ENCODE results near the gene HLA-G. TPM values are rescaled to one million over a fixed set of nuclear protein-coding genes. Genes with fewer than 3 reads are reported as not detected.

Gene HLA-G
- total RNA-seq, 1 donor from 2014 or later = not detected

- Mint-ChIP-seq H3K4me3 (no peak overlapping the region), H3K27ac (no peak overlapping the region), H3K27me3 (ENCODE audit: insufficient read depth, low read depth) (no peaks in the 10 kb centered on the region), H3K36me3 (no peaks in the 10 kb centered on the region), H3K9me3 (no peaks in the 10 kb centered on the region), H3K4me1 (no peaks in the 10 kb centered on the region)
- no peaks in the 10 kb centered on the region for H3K79me2 ChIP-seq (ENCODE audit: low read depth)
- H3F3A ChIP-seq (ENCODE audit: low read depth) = no peaks in the 10 kb centered on the region
- H3K36me3 ChIP-seq = no peaks in the 10 kb centered on the region
- no peak for DNase-seq (ENCODE audit: low spot score)
- no peaks in the 10 kb centered on the region for H3K4me1 ChIP-seq
- no peak overlapping the region for H3K4me3 ChIP-seq
- no peak overlapping the region for H3K9ac ChIP-seq
- no peak overlapping the region for H3K27ac ChIP-seq
- TF ChIP-seq CTCF (IDR thresholded peaks at IDR 0.05) = no peak
- no peak for TF ChIP-seq EZH2phosphoT487 (IDR thresholded peaks at IDR 0.05)
- TF ChIP-seq EZH2 (IDR thresholded peaks at IDR 0.05) = no peak
- H4K20me1 ChIP-seq (ENCODE audit: low read depth) = no peaks in the 10 kb centered on the region
- no peaks in the 10 kb centered on the region for H3K9me3 ChIP-seq (ENCODE audit: low read depth)
- H3K4me2 ChIP-seq = no peak overlapping the region
- peaks cover under 1% of the 10 kb centered on the region for H3K27me3 ChIP-seq
- no peak overlapping the region for H2AFZ ChIP-seq (replicated peaks)
Observed at GRCh38 chr6:29813809-29814208, 13.8 kb upstream of the HLA-G start.

- H4K20me1 ChIP-seq (ENCODE audit: low read depth) = no peaks in the 10 kb centered on the region
- H3K27me3 Mint-ChIP-seq (ENCODE audit: insufficient read depth, low read depth) = no peaks in the 10 kb centered on the region
- no peak overlapping the region for H3K4me2 ChIP-seq
- no peaks in the 10 kb centered on the region for H3K36me3 ChIP-seq
- H3K9me3 ChIP-seq (ENCODE audit: low read depth) = no peaks in the 10 kb centered on the region
- H3K4me1 Mint-ChIP-seq = no peaks in the 10 kb centered on the region
- no peak for DNase-seq (ENCODE audit: low spot score)
- H3K36me3 Mint-ChIP-seq = no peaks in the 10 kb centered on the region
- no peaks in the 10 kb centered on the region for H3K79me2 ChIP-seq (ENCODE audit: low read depth)
- no peaks in the 10 kb centered on the region for H3K4me1 ChIP-seq
- H3K9ac ChIP-seq = no peak overlapping the region
- H3K27me3 ChIP-seq = no peaks in the 10 kb centered on the region
- H2AFZ ChIP-seq (replicated peaks) = no peak overlapping the region
- no peaks in the 10 kb centered on the region for H3F3A ChIP-seq (ENCODE audit: low read depth)
- no peak overlapping the region for H3K4me3 Mint-ChIP-seq
- H3K4me3 ChIP-seq = no peak overlapping the region
- no peak for TF ChIP-seq CTCF (IDR thresholded peaks at IDR 0.05)
- no peak for TF ChIP-seq EZH2 (IDR thresholded peaks at IDR 0.05)
- no peak for TF ChIP-seq EZH2phosphoT487 (IDR thresholded peaks at IDR 0.05)
- no peak overlapping the region for H3K27ac Mint-ChIP-seq
- H3K9me3 Mint-ChIP-seq = no peaks in the 10 kb centered on the region
- no peak overlapping the region for H3K27ac ChIP-seq
Observed at GRCh38 chr6:29814379-29815117, 13.1 kb upstream of the HLA-G start.

GRCh38 chr6:29815118-29815750 lies 12.4 kb upstream of the HLA-G start:
- Histone ChIP-seq H3K27me3 (no peaks in the 10 kb centered on the region), H3K27ac (no peak overlapping the region), H3K9ac (no peak overlapping the region), H3K9me3 (ENCODE audit: low read depth) (no peaks in the 10 kb centered on the region), H3K4me3 (no peak overlapping the region), H3K4me1 (no peaks in the 10 kb centered on the region), H3K36me3 (no peaks in the 10 kb centered on the region), H3F3A (ENCODE audit: low read depth) (no peaks in the 10 kb centered on the region), H3K79me2 (ENCODE audit: low read depth) (no peaks in the 10 kb centered on the region), H4K20me1 (ENCODE audit: low read depth) (no peaks in the 10 kb centered on the region), H2AFZ (replicated peaks) (no peak overlapping the region), H3K4me2 (no peak overlapping the region)
- no peaks in the 10 kb centered on the region for H3K27me3 Mint-ChIP-seq (ENCODE audit: insufficient read depth, low read depth)
- H3K9me3 Mint-ChIP-seq = no peaks in the 10 kb centered on the region
- DNase-seq (ENCODE audit: low spot score) = no peak
- no peak overlapping the region for H3K27ac Mint-ChIP-seq
- TF ChIP-seq EZH2 (IDR thresholded peaks at IDR 0.05) = no peak
- TF ChIP-seq EZH2phosphoT487 (IDR thresholded peaks at IDR 0.05) = no peak
- no peak for TF ChIP-seq CTCF (IDR thresholded peaks at IDR 0.05)
- no peak overlapping the region for H3K4me3 Mint-ChIP-seq
- no peaks in the 10 kb centered on the region for H3K36me3 Mint-ChIP-seq
- H3K4me1 Mint-ChIP-seq = no peaks in the 10 kb centered on the region

Data from neural progenitor cell (in vitro differentiated cells).